Measurements from ENCODE around the gene TAX1BP1.

Gene TAX1BP1

DNA sequence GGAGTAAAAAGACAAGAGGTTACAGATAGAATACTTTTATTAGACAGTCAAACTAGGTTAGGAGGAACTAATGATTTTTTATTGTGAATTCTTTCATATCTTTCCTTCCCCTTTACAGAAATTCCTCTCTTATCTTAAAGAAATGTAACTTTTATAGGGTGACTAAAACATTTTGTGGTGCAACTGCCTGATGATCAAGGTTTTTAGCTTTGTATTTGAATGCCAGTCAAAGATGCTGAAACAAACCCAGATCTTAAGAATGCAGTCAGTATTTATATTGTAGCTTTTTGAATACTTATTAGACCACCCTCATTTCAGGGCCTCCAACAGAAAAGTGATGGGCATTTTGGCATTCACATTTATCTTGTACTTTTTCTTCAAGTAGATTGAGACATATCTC is 27.4 kb downstream of the TAX1BP1 start:
- intact Hi-C loops (cut with DNase I; ENCODE audit: low total_unique reads), result no loop called here
- TF ChIP-seq, protein P1, sequence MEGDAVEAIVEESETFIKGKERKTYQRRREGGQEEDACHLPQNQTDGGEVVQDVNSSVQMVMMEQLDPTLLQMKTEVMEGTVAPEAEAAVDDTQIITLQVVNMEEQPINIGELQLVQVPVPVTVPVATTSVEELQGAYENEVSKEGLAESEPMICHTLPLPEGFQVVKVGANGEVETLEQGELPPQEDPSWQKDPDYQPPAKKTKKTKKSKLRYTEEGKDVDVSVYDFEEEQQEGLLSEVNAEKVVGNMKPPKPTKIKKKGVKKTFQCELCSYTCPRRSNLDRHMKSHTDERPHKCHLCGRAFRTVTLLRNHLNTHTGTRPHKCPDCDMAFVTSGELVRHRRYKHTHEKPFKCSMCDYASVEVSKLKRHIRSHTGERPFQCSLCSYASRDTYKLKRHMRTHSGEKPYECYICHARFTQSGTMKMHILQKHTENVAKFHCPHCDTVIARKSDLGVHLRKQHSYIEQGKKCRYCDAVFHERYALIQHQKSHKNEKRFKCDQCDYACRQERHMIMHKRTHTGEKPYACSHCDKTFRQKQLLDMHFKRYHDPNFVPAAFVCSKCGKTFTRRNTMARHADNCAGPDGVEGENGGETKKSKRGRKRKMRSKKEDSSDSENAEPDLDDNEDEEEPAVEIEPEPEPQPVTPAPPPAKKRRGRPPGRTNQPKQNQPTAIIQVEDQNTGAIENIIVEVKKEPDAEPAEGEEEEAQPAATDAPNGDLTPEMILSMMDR (IDR thresholded peaks at IDR 0.05), result no peak
- Histone ChIP-seq H3K4me1 (peaks cover 0 to 9% (median 0%) of the 10 kb centered on the region in 4 donors), H3K36me3 (peaks cover 5 to 26% (median 10%) of the 10 kb centered on the region in 3 donors), H3K27ac (no peak overlapping the region), H3K4me3 (no peak overlapping the region), H3K27me3 (no peaks in the 10 kb centered on the region), H3K9me3 (no peaks in the 10 kb centered on the region)
- DNase-seq, result no peak

DNA sequence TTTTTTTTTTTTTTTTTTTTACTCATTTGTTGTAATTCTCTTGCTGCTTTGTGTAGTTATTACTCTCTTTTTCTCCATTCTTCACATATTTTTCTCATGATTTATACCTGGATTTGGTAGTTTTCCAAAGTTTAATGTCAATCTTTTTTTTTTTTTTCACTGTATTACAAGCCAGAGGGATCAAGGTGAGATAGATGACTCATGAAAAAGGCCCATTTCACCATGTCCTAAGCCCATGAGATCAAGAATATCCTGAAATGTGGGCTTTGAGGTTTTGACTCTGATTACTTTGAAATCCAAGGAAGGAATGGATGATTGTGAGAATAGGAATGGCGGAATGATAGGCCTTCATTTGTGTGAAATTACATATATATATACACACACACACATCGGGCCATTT is 31.1 kb downstream of the TAX1BP1 start:
- Histone ChIP-seq H3K9me3 (no peaks in the 10 kb centered on the region), H3K27me3 (no peaks in the 10 kb centered on the region), H3K27ac (no peak overlapping the region), H3K4me1 (peaks cover 0 to 5% (median 0%) of the 10 kb centered on the region in 4 donors), H3K36me3 (peaks cover 5 to 21% (median 10%) of the 10 kb centered on the region in 3 donors), H3K4me3 (no peak overlapping the region)
- intact Hi-C loops (cut with DNase I; ENCODE audit: low total_unique reads), result no loop called here
- TF ChIP-seq, protein P1 (IDR thresholded peaks at IDR 0.05), result no peak
- DNase-seq, result no peak

DNA sequence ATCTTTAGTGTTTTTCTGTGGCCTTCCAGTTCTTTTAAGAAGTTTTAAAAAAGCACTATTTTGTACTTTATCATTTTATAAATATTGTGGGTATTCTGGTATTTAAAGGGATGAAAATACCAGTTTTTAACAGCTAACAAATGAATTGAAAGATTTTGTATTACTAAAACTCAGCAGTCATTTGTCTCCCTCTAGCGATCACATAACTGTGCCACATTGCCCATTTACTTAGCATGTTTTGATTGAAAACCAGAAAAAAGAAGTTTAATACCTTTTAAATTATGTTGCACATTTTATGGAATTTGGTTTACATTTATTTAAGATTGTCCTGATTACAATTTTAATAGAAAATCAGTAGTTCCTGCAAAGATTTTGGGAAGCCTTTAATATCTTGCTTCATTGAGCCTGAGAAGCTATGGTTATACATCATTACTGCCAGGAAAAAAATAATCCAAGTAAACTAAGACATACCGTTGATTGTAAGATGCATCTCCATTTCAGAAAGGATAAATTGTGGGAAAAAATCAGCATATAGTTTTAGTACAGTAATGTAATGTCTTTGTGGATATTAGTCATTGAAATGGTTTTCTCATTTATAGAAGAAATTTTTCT is 34.9 kb downstream of the TAX1BP1 start:
- peaks cover 0 to 4% (median 0%) of the 10 kb centered on the region in 4 donors for H3K4me1 ChIP-seq
- peaks cover 5 to 14% (median 10%) of the 10 kb centered on the region in 3 donors for H3K36me3 ChIP-seq
- no peak for DNase-seq
- no peaks in the 10 kb centered on the region for H3K9me3 ChIP-seq
- TF ChIP-seq, protein P1 (IDR thresholded peaks at IDR 0.05), result peak; percentile 34 to 50
- H3K27me3 ChIP-seq, result no peaks in the 10 kb centered on the region
- intact Hi-C loops (cut with DNase I; ENCODE audit: low total_unique reads), result no loop called here
- H3K4me3 ChIP-seq, result no peak overlapping the region
- H3K27ac ChIP-seq, result no peak overlapping the region

DNA sequence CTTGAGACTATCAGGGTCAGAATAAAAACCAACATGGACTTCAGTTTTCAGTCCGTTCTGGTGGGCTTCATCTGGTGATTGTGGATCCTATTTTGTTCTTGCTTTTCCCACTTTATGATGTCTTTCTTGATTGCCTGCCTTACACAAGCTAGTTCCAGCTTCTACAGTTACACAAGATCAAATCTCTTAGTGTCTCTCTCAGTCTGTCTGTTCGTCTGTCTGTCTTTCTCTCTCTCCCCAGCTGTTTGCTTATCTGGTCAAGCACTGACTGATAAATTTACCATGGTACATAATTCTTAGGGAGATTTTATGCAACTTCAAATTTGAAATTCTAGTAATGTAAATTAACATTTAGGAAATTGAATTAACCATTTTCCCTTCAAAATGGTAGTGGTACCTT is 35.8 kb downstream of the TAX1BP1 start:
- peaks cover 0 to 4% (median 0%) of the 10 kb centered on the region in 4 donors for H3K4me1 ChIP-seq
- no peak for DNase-seq
- no peak overlapping the region for H3K27ac ChIP-seq
- TF ChIP-seq, protein P1 (IDR thresholded peaks at IDR 0.05), result no peak
- H3K27me3 ChIP-seq, result no peaks in the 10 kb centered on the region
- intact Hi-C loops (cut with DNase I; ENCODE audit: low total_unique reads), result no loop called here
- no peak overlapping the region for H3K4me3 ChIP-seq
- H3K9me3 ChIP-seq, result no peaks in the 10 kb centered on the region
- peaks cover 0 to 10% (median 10%) of the 10 kb centered on the region in 3 donors for H3K36me3 ChIP-seq

GRCh38 chr7:27777662-27778061 is 37.7 kb downstream of the TAX1BP1 start:
- no peak overlapping the region for H3K27ac ChIP-seq
- no peak overlapping the region for H3K4me3 ChIP-seq
- no peaks in the 10 kb centered on the region for H3K27me3 ChIP-seq
- intact Hi-C loops (cut with DNase I; ENCODE audit: low total_unique reads), result no loop called here
- TF ChIP-seq, protein P1 (IDR thresholded peaks at IDR 0.05), result no peak
- H3K36me3 ChIP-seq, result no peaks in the 10 kb centered on the region
- no peak for DNase-seq
- peaks cover 0 to 6% (median 2%) of the 10 kb centered on the region in 4 donors for H3K4me1 ChIP-seq
- no peaks in the 10 kb centered on the region for H3K9me3 ChIP-seq
